H1 (cell line): Measurements from ENCODE around the gene NDUFB10. TPM values are rescaled to one million over a fixed set of nuclear protein-coding genes. Genes with fewer than 3 reads are reported as not detected.

Experiments used
- ATF2 ChIP-seq: IDR thresholded peaks from 2 replicates; pipeline ENCODE4 v1.6.1; 2012; ENCODE audit warnings: low read length, inconsistent platforms
- CHD1 ChIP-seq: IDR thresholded peaks from 2 replicates; pipeline ENCODE4 v1.6.1; 2012; ENCODE audit warnings: low read depth, low read length, improper control_type of control experiment
- CHD7 ChIP-seq: fragments of 300-600 bp; sonication (generic); IDR thresholded peaks from 2 replicates; pipeline ENCODE4 v1.7.1; 2012; ENCODE audit warnings: low read length, moderate library complexity, mild to moderate bottlenecking, inconsistent platforms; ENCODE audit not compliant: insufficient replicate concordance
- CTCF ChIP-seq, 3 experiments: IDR thresholded peaks; 1 replicate in 2 of 3; 2 replicates in 1 of 3; pipeline versions ENCODE4 v1.5.1 to v1.6.1; 2011; ENCODE audit warnings: low read length in 3 of 3, mild to moderate bottlenecking in 3 of 3, inconsistent platforms in 2 of 3, low read depth in 1 of 3, moderate library complexity in 1 of 3; ENCODE audit not compliant: insufficient read depth in 1 of 3; ENCODE audit errors: control extremely low read depth in 1 of 3
- EZH2 ChIP-seq: fragments of 200-600 bp; sonication (generic); IDR thresholded peaks from 2 replicates; pipeline ENCODE4 v1.7.1; 2012; ENCODE audit warnings: low read depth, mild to moderate bottlenecking, moderate library complexity, low read length, inconsistent platforms; ENCODE audit not compliant: severe bottlenecking
- JUND ChIP-seq: IDR thresholded peaks from 2 replicates; pipeline ENCODE4 v1.6.1; 2011; ENCODE audit warnings: mild to moderate bottlenecking, improper control_type of control experiment, low read length
- SIN3A ChIP-seq, 2 experiments: IDR thresholded peaks in 1 of 2; conservative IDR thresholded peaks in 1 of 2; 2 replicates each; pipeline ENCODE4 v1.6.1; 2011 to 2012; ENCODE audit warnings: low read length in 2 of 2, improper control_type of control experiment in 1 of 2, low read depth in 1 of 2, mild to moderate bottlenecking in 1 of 2
- polyA plus RNA-seq, 7 experiments: library from polyadenylated mRNA; depleted of rRNA in 3 of 7; stranded (reverse) in 5 of 7; unstranded in 2 of 7; fragments of >200 nt in 5 of 7; fragments of 200-250 nt in 2 of 7; gene quantifications; 1 replicate in 5 of 7; 2 replicates in 1 of 7; 4 replicates in 1 of 7; pipeline versions ENCODE4 v1.2.1 to v1.2.3, GENCODE V29; 2011 to 2013; ENCODE audit warnings: missing spikeins in 2 of 7, mixed read lengths in 2 of 7
- total RNA-seq: library from RNA; stranded (reverse); fragmentation: NEBNext Ultra II Directional; extraction: Animal tissue kit (Norgen Biotek cat#: 25700); gene quantifications from 2 replicates; pipeline ENCODE4 v1.2.1, GENCODE V29; 2021

Gene NDUFB10
- total and polyA plus RNA-seq, 2 of the 8 experiments (the other 6 are each of a cell fraction or from before 2014, with no cell fraction given): 183 to 194 TPM

- TF ChIP-seq CHD7 (no peak), CTCF (IDR thresholded peaks at IDR 0.05; ENCODE audit: control extremely low read depth in 1 of 3, insufficient read depth in 1 of 3, low read depth in 1 of 3, low read length in 3 of 3) (no peak), CHD1 (no peak), ATF2 (no peak), JUND (no peak), SIN3A (conservative IDR thresholded peaks at IDR 0.05 in 1 of 2, IDR thresholded peaks at IDR 0.05 in 1 of 2; ENCODE audit: low read depth in 1 of 2, low read length in 2 of 2) (no peak), EZH2 (no peak)
- TF ChIP-seq, all 59 proteins: peak for 0
These were observed 12.0 kb upstream of the NDUFB10 start (continued) for GRCh38 chr16:1947369-1947670.
